ENCODE data around the gene EYA4.

Gene EYA4

GRCh38 chr6:133359760-133360159 is 118.6 kb downstream of the EYA4 start:
- Histone ChIP-seq H3F3A (ENCODE audit: insufficient read depth, low read length) (no peaks in the 10 kb centered on the region), H3K4me2 (ENCODE audit: low read length) (no peak overlapping the region), H3K4me1 (ENCODE audit: insufficient read depth, low read length, severe bottlenecking) (no peaks in the 10 kb centered on the region), H3K4me3 (ENCODE audit: low read depth, low read length, poor library complexity, severe bottlenecking) (no peak overlapping the region), H3K36me3 (ENCODE audit: insufficient read depth, low read length) (no peaks in the 10 kb centered on the region), H3K9me3 (ENCODE audit: low read length) (no peaks in the 10 kb centered on the region), H3K27ac (ENCODE audit: low read depth, low read length, poor library complexity, severe bottlenecking) (no peak overlapping the region), H4K20me1 (ENCODE audit: insufficient read depth, low read length) (no peaks in the 10 kb centered on the region), H3K9ac (ENCODE audit: low read length) (no peak overlapping the region), H3K9me2 (ENCODE audit: low read depth, low read length) (no peaks in the 10 kb centered on the region), H3K27me3 (ENCODE audit: insufficient read depth, low read length) (no peaks in the 10 kb centered on the region), H2AFZ (ENCODE audit: low read length) (no peak overlapping the region), H3K79me2 (ENCODE audit: insufficient read depth, low read length) (no peaks in the 10 kb centered on the region)
- TF ChIP-seq EZH2 (IDR thresholded peaks at IDR 0.05; ENCODE audit: borderline replicate concordance, low read length) (no peak), CTCF (IDR thresholded peaks at IDR 0.05; ENCODE audit: low read length) (no peak)

- no peaks in the 10 kb centered on the region for H3F3A ChIP-seq (ENCODE audit: insufficient read depth, low read length)
- no peaks in the 10 kb centered on the region for H3K79me2 ChIP-seq (ENCODE audit: insufficient read depth, low read length)
- no peaks in the 10 kb centered on the region for H3K36me3 ChIP-seq (ENCODE audit: insufficient read depth, low read length)
- no peaks in the 10 kb centered on the region for H3K9me3 ChIP-seq (ENCODE audit: low read length)
- no peak overlapping the region for H3K4me2 ChIP-seq (ENCODE audit: low read length)
- TF ChIP-seq CTCF (IDR thresholded peaks at IDR 0.05; ENCODE audit: low read length) (no peak), EZH2 (IDR thresholded peaks at IDR 0.05; ENCODE audit: borderline replicate concordance, low read length) (no peak)
- H3K27me3 ChIP-seq (ENCODE audit: insufficient read depth, low read length): no peaks in the 10 kb centered on the region
- no peaks in the 10 kb centered on the region for H3K4me1 ChIP-seq (ENCODE audit: insufficient read depth, low read length, severe bottlenecking)
- H3K9ac ChIP-seq (ENCODE audit: low read length): no peak overlapping the region
- no peak overlapping the region for H2AFZ ChIP-seq (ENCODE audit: low read length)
- H3K4me3 ChIP-seq (ENCODE audit: low read depth, low read length, poor library complexity, severe bottlenecking): no peak overlapping the region
- H3K9me2 ChIP-seq (ENCODE audit: low read depth, low read length): no peaks in the 10 kb centered on the region
- no peak overlapping the region for H3K27ac ChIP-seq (ENCODE audit: low read depth, low read length, poor library complexity, severe bottlenecking)
- H4K20me1 ChIP-seq (ENCODE audit: insufficient read depth, low read length): no peaks in the 10 kb centered on the region
Measured at GRCh38 chr6:133360194-133360593, 119.0 kb downstream of the EYA4 start.

GRCh38 chr6:133362813-133363212 is 121.7 kb downstream of the EYA4 start:
- Histone ChIP-seq H3K4me3 (ENCODE audit: low read depth, low read length, poor library complexity, severe bottlenecking) (no peak overlapping the region), H3K4me1 (ENCODE audit: insufficient read depth, low read length, severe bottlenecking) (no peaks in the 10 kb centered on the region), H3K9me3 (ENCODE audit: low read length) (no peaks in the 10 kb centered on the region), H4K20me1 (ENCODE audit: insufficient read depth, low read length) (no peaks in the 10 kb centered on the region), H2AFZ (ENCODE audit: low read length) (no peak overlapping the region), H3K9ac (ENCODE audit: low read length) (no peak overlapping the region), H3K9me2 (ENCODE audit: low read depth, low read length) (no peaks in the 10 kb centered on the region), H3K27ac (ENCODE audit: low read depth, low read length, poor library complexity, severe bottlenecking) (no peak overlapping the region), H3K36me3 (ENCODE audit: insufficient read depth, low read length) (no peaks in the 10 kb centered on the region), H3K27me3 (ENCODE audit: insufficient read depth, low read length) (no peaks in the 10 kb centered on the region), H3K4me2 (ENCODE audit: low read length) (no peak overlapping the region), H3F3A (ENCODE audit: insufficient read depth, low read length) (no peaks in the 10 kb centered on the region), H3K79me2 (ENCODE audit: insufficient read depth, low read length) (no peaks in the 10 kb centered on the region)
- TF ChIP-seq CTCF (IDR thresholded peaks at IDR 0.05; ENCODE audit: low read length) (no peak), EZH2 (IDR thresholded peaks at IDR 0.05; ENCODE audit: borderline replicate concordance, low read length) (no peak)
